Testis (tissue), 3 donors: ENCODE measurements around the gene TNFRSF14. TPM values are rescaled to one million over a fixed set of nuclear protein-coding genes. Genes with fewer than 3 reads are reported as not detected.

Source experiments
- DNase-seq: peaks from one replicate; pipeline ENCODE4 v3.0.0-alpha.2; 2019
- H3K27ac ChIP-seq, 2 donors: fragments of 200-600 bp; sonication (generic); one replicate each; pipeline ENCODE4 v1.5.1; 2019
- H3K27me3 ChIP-seq: fragments of 200-600 bp; sonication (generic); one replicate; pipeline ENCODE4 v1.5.1; 2019
- H3K36me3 ChIP-seq: fragments of 200-600 bp; sonication (generic); one replicate; pipeline ENCODE4 v1.5.1; 2017; ENCODE audit warnings: low read depth; ENCODE audit errors: missing control alignments
- H3K4me1 ChIP-seq: fragments of 200-600 bp; sonication (generic); one replicate; pipeline ENCODE4 v1.5.1; 2019
- H3K4me3 ChIP-seq, 2 donors: fragments of 200-600 bp; sonication (generic); one replicate each; pipeline ENCODE4 v1.5.1; 2017 to 2019
- H3K9me3 ChIP-seq: fragments of 200-600 bp; sonication (generic); one replicate; pipeline ENCODE4 v1.5.1; 2017
- CTCF ChIP-seq, 3 experiments: fragments of 450-650 bp in 2 of 3; fragments of 200-600 bp in 1 of 3; sonication (generic) in 1 of 3; IDR thresholded peaks; one replicate each; pipeline ENCODE4 v1.5.1; 2016 to 2019; ENCODE audit warnings: antibody characterized with exemption in 3 of 3, mild to moderate bottlenecking in 2 of 3, moderate library complexity in 1 of 3
- POLR2A ChIP-seq: fragments of 450-650 bp; IDR thresholded peaks from one replicate; pipeline ENCODE4 v1.6.1; 2017; ENCODE audit warnings: antibody characterized with exemption, mild to moderate bottlenecking, moderate library complexity
- WGBS, 2 donors: methylation state at CpG; one replicate each; pipeline ENCODE4 v1.1.5; 2018; 5-methylcytosine and 5-hydroxymethylcytosine counted together
- intact Hi-C: fragments of 100-400 bp; cut with DNase I; formaldehyde crosslinking; loops from one replicate; pipeline ENCODE4 v1.15.1; 2023; ENCODE audit warnings: low total_unique reads
- polyA plus RNA-seq: library from polyadenylated mRNA; stranded (reverse); fragments of 350-450 nt; fragmentation: Illumina TruSeq; extraction: RNeasy Lipid Tissue Mini Kit (QIAGEN cat#74804); gene quantifications from one replicate; pipeline ENCODE4 v1.2.3, GENCODE V29; 2014; ENCODE audit warnings: low read depth, low replicate concordance; ENCODE audit not compliant: insufficient read depth
- total RNA-seq, 2 donors: library from RNA; depleted of rRNA; stranded (reverse); fragments of >200 nt; gene quantifications; one replicate each; pipeline ENCODE4 v1.2.3, GENCODE V29; 2016

The TNFRSF14 gene
- total and polyA plus RNA-seq, 3 donors from 2014 or later, result 26.0 to 45.1 (median 39.0) TPM

- Histone ChIP-seq H3K4me3 (no peak overlapping the region), H3K4me1 (peaks cover 59% of the 10 kb centered on the region)
- no peak for DNase-seq
These were observed 11.1 kb upstream of the TNFRSF14 start for GRCh38 chr1:2544875-2545640.

GRCh38 chr1:2545754-2546514 is 10.2 kb upstream of the TNFRSF14 start:
- Histone ChIP-seq H3K27ac (peak overlapping the region; percentile 68 to 95), H3K4me1 (peaks cover 56% of the 10 kb centered on the region), H3K36me3 (no peaks in the 10 kb centered on the region), H3K27me3 (no peaks in the 10 kb centered on the region), H3K4me3 (peak overlapping the region; percentile 50 to 61), H3K9me3 (no peaks in the 10 kb centered on the region)
- 5 to 7% methylated on average over 4 to 36 of the region's 43 CpGs for WGBS, 2 donors
- no peak for TF ChIP-seq CTCF (IDR thresholded peaks at IDR 0.05)
- no peak for TF ChIP-seq POLR2A
- intact Hi-C loops, result loop anchor here (5.0 kb wide), 1 partner anchor 134 kb away; the partner anchor contains the start of gene PEX10
- DNase-seq, result peak; percentile 90

More at GRCh38 chr1:2544875-2545640, 11.1 kb upstream of the TNFRSF14 start:
- no peak for TF ChIP-seq CTCF (IDR thresholded peaks at IDR 0.05)
- TF ChIP-seq POLR2A, result no peak
- Histone ChIP-seq H3K27ac (peak overlapping the region; percentile 68 to 95), H3K9me3 (no peaks in the 10 kb centered on the region), H3K27me3 (no peaks in the 10 kb centered on the region), H3K36me3 (no peaks in the 10 kb centered on the region)
- WGBS, 2 donors, result 57 to 80% methylated on average over 1 to 19 of the region's 19 CpGs
- intact Hi-C loops, result loop anchor here (5.0 kb wide), 1 partner anchor 133 kb away; the partner anchor contains the start of gene PEX10

GRCh38 chr1:2546515-2547209 is 9.5 kb upstream of the TNFRSF14 start:
- no peaks in the 10 kb centered on the region for H3K27me3 ChIP-seq
- H3K4me3 ChIP-seq, result peak overlapping the region; percentile 50 to 61
- peak; percentile 79 for DNase-seq
- intact Hi-C loops, result loop anchor here (5.0 kb wide), 1 partner anchor 134 kb away; the partner anchor contains the start of gene PEX10
- TF ChIP-seq POLR2A, result no peak
- peak in 1 of 3 experiments; percentile 2 for TF ChIP-seq CTCF (IDR thresholded peaks at IDR 0.05)
- peaks cover 54% of the 10 kb centered on the region for H3K4me1 ChIP-seq
- peak overlapping the region; percentile 56 to 95 for H3K27ac ChIP-seq
- WGBS, 2 donors, result 1% methylated on average over 41 of the region's 52 CpGs; no CpG with 5 or more reads in 1 of the 2 donors
- no peaks in the 10 kb centered on the region for H3K9me3 ChIP-seq
- H3K36me3 ChIP-seq, result no peaks in the 10 kb centered on the region

- DNase-seq, result no peak
- TF ChIP-seq POLR2A, result no peak
- no peak for TF ChIP-seq CTCF (IDR thresholded peaks at IDR 0.05)
- H3K27me3 ChIP-seq, result no peaks in the 10 kb centered on the region
- WGBS, 2 donors, result 17 to 26% methylated on average over 3 to 27 of the region's 27 CpGs
- H3K27ac ChIP-seq, result peak overlapping the region; percentile 56 to 95
- H3K36me3 ChIP-seq, result no peaks in the 10 kb centered on the region
- H3K9me3 ChIP-seq, result no peaks in the 10 kb centered on the region
- H3K4me1 ChIP-seq, result peaks cover 54% of the 10 kb centered on the region
- intact Hi-C loops, result loop anchor here (5.0 kb wide), 1 partner anchor 135 kb away; the partner anchor contains the start of gene PEX10
- peak overlapping the region; percentile 50 to 61 for H3K4me3 ChIP-seq
These were observed 8.7 kb upstream of the TNFRSF14 start for GRCh38 chr1:2547210-2548067.
